Measurements from ENCODE around the gene KIAA0930.

KIAA0930 gene

DNA sequence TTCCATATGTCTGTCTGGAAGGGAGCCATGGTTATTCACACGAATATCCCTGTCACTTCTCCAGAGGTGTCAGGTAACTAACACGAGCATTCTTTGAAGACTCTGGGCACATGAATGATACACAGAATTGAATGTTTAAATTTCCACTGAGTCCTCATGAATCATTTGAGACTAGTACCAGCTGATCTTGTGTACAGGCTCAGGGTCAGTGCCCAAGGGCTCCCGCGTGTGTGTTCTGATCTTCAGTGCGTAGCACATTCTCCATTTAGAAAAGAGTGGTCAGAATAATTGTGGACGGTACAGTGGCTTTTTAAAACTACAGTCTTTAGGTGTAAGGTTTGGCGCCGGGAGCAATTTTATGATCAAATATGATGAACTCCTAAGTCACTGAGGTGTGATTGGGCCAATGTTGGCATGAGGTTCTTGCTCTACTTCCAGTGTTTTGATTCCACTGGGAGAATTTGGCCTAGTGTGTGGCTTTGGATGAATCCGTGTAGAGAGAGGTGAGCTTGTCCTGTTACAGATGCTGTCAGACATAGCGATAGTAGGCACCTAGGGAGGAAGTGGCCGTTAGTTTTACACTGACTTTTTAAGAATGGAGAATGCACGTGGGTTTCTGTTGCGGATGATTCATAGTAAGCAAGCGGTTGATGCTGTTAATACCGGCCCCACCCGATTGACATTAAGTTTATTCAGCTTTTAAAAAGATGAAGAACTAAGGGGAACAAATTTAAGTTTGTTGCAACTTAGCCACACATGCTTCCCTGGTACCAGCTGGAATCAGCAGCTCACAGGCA lies 54.8 kb downstream of the KIAA0930 start:
- Mint-ChIP-seq H3K9me3 (no peaks in the 10 kb centered on the region), H3K27ac (peak overlapping the region; percentile 32), H3K4me3 (peak overlapping the region; percentile 5), H3K36me3 (ENCODE audit: low read depth) (peaks cover 63% of the 10 kb centered on the region), H3K27me3 (ENCODE audit: low read depth) (no peaks in the 10 kb centered on the region), H3K4me1 (ENCODE audit: low read depth) (peaks cover 12% of the 10 kb centered on the region)
- no peak for DNase-seq (ENCODE audit: low spot score)

DNA sequence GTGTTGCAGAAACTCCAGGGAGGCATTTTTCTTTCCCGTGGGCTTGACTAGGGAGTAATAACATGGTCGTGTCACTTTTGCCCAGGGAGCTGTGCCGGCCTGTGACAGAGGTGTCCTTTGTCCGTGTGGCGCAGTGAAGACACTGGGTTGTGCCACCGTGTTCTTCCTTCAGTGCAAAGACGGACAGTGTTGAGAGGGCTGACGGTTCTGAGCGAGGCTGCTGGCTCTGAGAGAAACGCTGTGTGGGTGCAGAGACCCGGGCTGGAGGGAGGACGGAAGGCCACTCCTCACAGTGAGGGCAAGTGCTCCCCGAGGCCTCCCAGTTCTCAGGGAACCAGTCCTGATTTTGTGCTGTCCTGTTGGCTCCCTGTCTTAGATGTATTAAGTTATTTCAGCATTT lies 56.7 kb downstream of the KIAA0930 start:
- no peaks in the 10 kb centered on the region for H3K9me3 Mint-ChIP-seq
- H3K27me3 Mint-ChIP-seq (ENCODE audit: low read depth), result no peaks in the 10 kb centered on the region
- H3K4me1 Mint-ChIP-seq (ENCODE audit: low read depth), result peaks cover 20% of the 10 kb centered on the region
- DNase-seq (ENCODE audit: low spot score), result no peak
- H3K36me3 Mint-ChIP-seq (ENCODE audit: low read depth), result peaks cover 79% of the 10 kb centered on the region
- no peak overlapping the region for H3K27ac Mint-ChIP-seq
- H3K4me3 Mint-ChIP-seq, result no peak overlapping the region

DNA sequence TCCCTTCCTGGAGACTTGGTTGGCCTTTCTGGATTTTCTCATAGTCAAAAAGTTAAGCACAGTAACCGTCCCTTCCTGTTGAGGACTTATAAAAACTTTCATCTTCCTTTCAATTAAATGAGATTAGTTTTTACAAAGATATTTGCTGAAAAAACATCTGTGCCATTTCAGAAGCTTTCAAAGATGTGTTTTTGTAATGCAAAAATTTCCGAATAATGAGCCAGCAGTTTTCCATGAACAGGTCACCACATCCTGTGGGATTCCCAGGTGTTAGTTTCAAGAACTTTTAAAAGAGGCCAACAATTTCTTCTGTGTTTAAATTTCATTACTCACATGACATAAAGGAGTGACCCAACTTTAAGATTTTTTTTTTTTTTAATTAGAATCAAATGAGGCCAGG lies 58.9 kb downstream of the KIAA0930 start:
- no peak for DNase-seq (ENCODE audit: low spot score)
- peaks cover 86% of the 10 kb centered on the region for H3K36me3 Mint-ChIP-seq (ENCODE audit: low read depth)
- no peaks in the 10 kb centered on the region for H3K9me3 Mint-ChIP-seq
- H3K27me3 Mint-ChIP-seq (ENCODE audit: low read depth), result no peaks in the 10 kb centered on the region
- peaks cover 29% of the 10 kb centered on the region for H3K4me1 Mint-ChIP-seq (ENCODE audit: low read depth)
- H3K4me3 Mint-ChIP-seq, result no peak overlapping the region
- peak overlapping the region; percentile 47 for H3K27ac Mint-ChIP-seq

DNA sequence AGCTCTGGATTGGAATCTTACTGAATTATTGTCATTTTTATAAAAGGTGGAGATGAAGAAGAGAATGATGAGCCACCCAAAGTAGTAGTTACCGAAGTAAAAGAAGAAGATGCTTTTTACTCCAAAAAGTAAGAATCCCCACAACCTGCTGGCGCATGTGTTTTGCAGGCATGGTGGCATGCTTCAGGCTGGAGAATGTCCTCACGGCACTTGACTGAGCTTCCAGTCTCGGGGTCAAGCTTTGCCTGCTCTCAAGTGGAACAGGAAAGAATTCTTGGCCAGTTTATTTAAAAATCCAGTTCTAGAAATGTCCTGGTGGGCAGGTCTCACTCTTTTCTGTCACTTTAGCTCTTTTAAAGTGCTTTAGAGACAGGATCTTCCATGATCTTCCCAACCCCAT lies 59.5 kb downstream of the KIAA0930 start:
- Mint-ChIP-seq H3K27ac (no peak overlapping the region), H3K27me3 (ENCODE audit: low read depth) (no peaks in the 10 kb centered on the region), H3K4me3 (no peak overlapping the region), H3K36me3 (ENCODE audit: low read depth) (peaks cover 88% of the 10 kb centered on the region), H3K9me3 (no peaks in the 10 kb centered on the region), H3K4me1 (ENCODE audit: low read depth) (peaks cover 29% of the 10 kb centered on the region)
- no peak for DNase-seq (ENCODE audit: low spot score)

DNA sequence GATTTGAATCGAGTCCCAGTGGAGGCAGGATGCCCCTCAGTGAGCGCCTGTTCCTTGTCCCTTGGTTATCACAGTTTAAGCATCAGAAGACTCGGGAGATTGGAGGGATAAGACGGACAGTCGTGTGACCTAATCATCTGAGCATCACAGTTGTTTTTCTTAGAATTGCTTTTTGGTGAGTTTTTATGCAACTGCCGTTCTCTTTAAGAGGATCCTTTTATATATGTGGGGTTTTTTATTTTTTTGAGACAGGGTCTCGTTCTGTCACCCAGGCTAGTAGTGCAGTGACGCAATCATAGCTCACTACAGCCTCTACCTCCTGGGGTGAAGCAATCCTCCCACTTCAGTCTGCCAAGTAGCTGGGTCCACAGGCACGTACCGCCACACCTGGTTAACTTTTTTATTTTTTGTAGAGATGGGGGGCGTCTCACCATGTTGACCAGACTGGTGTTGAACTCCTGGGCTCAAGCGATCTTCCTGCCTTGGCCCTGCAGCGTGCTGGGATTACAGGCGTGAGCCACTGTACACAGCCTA lies 60.5 kb downstream of the KIAA0930 start:
- no peaks in the 10 kb centered on the region for H3K9me3 Mint-ChIP-seq
- peaks cover 28% of the 10 kb centered on the region for H3K4me1 Mint-ChIP-seq (ENCODE audit: low read depth)
- no peak overlapping the region for H3K27ac Mint-ChIP-seq
- no peaks in the 10 kb centered on the region for H3K27me3 Mint-ChIP-seq (ENCODE audit: low read depth)
- H3K36me3 Mint-ChIP-seq (ENCODE audit: low read depth), result peaks cover 88% of the 10 kb centered on the region
- H3K4me3 Mint-ChIP-seq, result no peak overlapping the region
- no peak for DNase-seq (ENCODE audit: low spot score)

DNA sequence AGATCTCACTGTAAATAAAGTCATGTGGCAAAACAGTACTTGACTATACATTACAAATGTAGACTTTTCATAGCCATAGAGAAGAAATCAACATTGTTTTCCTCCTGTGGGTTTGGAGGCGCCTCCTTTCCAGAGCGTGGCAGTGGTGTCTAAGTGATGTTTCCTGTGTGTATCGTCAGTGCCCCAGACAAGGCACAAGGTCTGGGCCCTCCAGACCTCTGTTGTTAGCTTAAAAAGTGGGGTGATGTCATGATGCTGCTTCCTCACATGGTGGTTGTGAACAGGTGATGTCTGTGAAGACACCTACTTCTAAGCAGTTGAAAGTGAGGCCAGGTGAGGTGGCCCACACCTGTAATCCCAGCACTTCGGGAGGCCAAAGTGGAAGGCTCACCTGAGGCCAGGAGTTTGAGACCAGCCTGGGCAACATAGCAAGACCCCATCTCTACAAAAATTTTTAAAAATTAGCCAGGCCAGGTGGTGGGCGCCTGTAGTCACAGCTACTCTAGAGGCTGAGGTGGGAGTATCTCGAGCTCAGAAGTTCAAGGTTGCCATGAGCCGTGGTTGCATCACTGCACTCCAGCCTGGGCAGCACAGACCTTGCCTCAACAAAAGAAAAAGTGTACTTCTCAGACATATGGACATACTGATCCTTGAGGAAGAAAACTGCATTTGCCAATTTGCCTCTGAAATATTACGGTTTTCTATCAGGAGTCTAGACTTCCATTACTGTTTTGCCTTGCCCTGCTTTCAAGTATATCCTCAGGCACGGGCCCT lies 61.2 kb downstream of the KIAA0930 start:
- Mint-ChIP-seq H3K4me1 (ENCODE audit: low read depth) (peaks cover 35% of the 10 kb centered on the region), H3K9me3 (no peaks in the 10 kb centered on the region), H3K4me3 (no peak overlapping the region), H3K36me3 (ENCODE audit: low read depth) (peaks cover 88% of the 10 kb centered on the region), H3K27me3 (ENCODE audit: low read depth) (no peaks in the 10 kb centered on the region), H3K27ac (peak overlapping the region; percentile 34)
- DNase-seq (ENCODE audit: low spot score), result no peak

DNA sequence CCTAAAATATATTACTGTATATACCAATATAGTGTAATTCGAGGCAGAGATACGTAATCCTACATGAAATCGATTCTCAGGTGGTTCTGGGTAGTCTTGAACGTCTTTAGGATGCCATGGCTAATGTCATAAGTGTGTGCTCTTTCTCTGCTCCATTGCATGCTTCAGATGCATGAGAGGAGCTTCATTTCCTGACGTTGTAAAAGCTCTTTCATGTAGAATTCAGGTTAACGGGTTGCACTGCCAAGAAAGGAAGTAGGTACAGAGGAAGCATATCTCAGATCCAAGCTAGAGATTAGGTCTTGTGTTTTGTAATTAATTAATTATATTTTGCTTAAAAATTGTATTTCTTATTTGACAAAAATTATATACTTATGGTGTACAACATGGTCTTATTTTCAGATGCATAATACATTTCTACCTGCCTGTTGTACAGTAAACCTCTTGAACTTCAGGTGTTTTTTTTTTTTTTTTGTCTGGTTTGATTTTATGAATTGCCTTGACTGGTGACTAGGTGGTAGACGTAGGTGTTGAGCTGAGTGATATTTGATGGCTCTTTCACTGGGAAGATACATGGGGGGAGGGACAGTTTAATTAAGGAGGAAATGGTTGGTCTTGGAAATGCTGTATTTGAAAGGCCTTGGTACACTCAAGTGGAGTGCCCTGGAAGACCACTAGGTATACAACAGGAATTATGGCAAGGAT lies 67.7 kb downstream of the KIAA0930 start:
- peaks cover 87% of the 10 kb centered on the region for H3K36me3 Mint-ChIP-seq (ENCODE audit: low read depth)
- H3K9me3 Mint-ChIP-seq, result no peaks in the 10 kb centered on the region
- peaks cover 69% of the 10 kb centered on the region for H3K4me1 Mint-ChIP-seq (ENCODE audit: low read depth)
- H3K4me3 Mint-ChIP-seq, result peak overlapping the region; percentile 73
- no peaks in the 10 kb centered on the region for H3K27me3 Mint-ChIP-seq (ENCODE audit: low read depth)
- DNase-seq (ENCODE audit: low spot score), result no peak
- peak overlapping the region; percentile 90 for H3K27ac Mint-ChIP-seq

DNA sequence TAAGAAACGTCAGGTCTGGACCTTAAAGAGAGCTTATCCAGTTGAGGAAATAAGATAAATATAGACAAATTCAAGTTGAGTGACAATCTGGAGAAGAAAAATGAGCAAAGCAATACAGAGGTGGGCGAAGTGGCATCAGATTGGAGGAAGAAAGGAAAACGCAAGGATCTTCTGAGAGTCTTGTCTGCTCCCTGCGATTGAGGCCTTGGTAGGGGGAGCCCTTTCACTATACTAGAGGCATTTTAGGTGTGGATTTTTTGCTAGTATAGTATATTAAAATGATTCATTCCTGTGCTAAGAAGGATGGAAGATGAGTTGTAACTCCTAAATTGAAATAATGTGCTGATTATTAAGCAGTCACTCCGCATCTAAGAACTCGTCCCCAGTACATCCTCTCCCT lies 68.9 kb downstream of the KIAA0930 start:
- Mint-ChIP-seq H3K27me3 (ENCODE audit: low read depth) (no peaks in the 10 kb centered on the region), H3K4me1 (ENCODE audit: low read depth) (peaks cover 72% of the 10 kb centered on the region), H3K9me3 (no peaks in the 10 kb centered on the region), H3K36me3 (ENCODE audit: low read depth) (peaks cover 82% of the 10 kb centered on the region), H3K27ac (peak overlapping the region; percentile 66), H3K4me3 (peak overlapping the region; percentile 59)
- DNase-seq (ENCODE audit: low spot score), result no peak

DNA sequence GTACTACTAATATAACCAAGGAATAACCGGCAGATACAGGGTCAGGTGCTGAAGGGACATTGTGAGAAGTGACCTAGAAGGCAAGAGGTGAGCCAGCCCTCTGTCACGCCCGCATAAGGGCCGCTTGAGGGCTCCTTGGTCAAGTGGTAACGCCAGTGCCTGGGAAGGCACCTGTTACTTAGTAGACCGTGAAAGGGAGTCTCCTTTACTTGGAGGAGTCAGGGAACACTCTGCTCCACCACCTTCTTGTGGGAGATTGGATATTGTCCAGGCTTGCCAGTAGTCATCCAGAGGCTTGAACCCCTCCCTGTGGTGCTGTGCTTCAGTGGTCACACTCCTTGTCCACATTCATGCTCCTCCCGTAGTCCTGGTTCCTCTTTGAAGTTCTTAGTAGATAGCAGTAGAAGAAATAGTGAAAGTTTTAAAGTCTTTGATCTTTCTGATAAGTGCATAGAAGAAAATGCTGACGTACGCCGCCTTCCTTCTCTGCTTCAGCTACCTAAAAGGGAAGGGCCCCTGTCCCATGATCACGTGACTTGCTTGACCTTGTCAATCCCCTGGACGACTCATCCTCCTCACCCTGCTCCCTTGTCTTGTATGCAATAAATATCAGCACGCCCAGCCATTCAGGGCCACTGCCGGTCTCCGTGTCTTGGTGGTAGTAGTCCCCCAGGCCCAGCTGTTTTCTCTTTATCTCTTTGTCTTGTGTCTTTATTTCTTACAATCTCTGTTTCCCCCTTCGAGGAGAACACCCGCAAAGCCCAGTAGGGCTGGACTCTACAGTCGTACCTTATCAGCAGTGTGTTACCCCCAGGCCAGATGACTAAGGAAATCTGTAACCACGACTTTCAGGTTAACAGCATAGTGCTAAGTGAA lies 70.9 kb downstream of the KIAA0930 start:
- Mint-ChIP-seq H3K4me3 (peak overlapping the region; percentile 68), H3K9me3 (no peaks in the 10 kb centered on the region), H3K27me3 (ENCODE audit: low read depth) (no peaks in the 10 kb centered on the region), H3K27ac (peak overlapping the region; percentile 89), H3K36me3 (ENCODE audit: low read depth) (peaks cover 76% of the 10 kb centered on the region), H3K4me1 (ENCODE audit: low read depth) (peaks cover 69% of the 10 kb centered on the region)
- DNase-seq (ENCODE audit: low spot score), result peak; percentile 31

DNA sequence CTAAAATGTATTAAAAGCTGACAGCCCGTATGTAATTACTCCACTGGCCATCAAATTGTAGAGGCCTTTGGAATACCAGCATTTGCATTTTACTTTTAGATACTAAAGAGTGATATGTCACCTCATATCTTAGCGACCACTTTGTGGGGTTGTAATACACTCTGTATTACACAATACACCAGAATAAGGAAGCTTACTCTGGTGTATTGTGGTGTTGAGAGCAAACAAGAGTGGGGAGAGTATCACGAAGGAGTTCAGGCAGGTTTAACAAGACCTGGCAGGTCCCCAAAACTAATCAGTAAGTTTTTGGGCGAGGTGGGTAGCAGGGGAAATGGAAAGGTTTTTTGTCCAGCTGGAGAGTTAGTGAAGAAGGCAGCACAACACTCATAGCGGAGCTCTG lies 73.8 kb downstream of the KIAA0930 start:
- Mint-ChIP-seq H3K4me1 (ENCODE audit: low read depth) (peaks cover 53% of the 10 kb centered on the region), H3K27ac (no peak overlapping the region), H3K4me3 (no peak overlapping the region), H3K27me3 (ENCODE audit: low read depth) (no peaks in the 10 kb centered on the region), H3K9me3 (no peaks in the 10 kb centered on the region), H3K36me3 (ENCODE audit: low read depth) (peaks cover 62% of the 10 kb centered on the region)
- DNase-seq (ENCODE audit: low spot score), result no peak

DNA sequence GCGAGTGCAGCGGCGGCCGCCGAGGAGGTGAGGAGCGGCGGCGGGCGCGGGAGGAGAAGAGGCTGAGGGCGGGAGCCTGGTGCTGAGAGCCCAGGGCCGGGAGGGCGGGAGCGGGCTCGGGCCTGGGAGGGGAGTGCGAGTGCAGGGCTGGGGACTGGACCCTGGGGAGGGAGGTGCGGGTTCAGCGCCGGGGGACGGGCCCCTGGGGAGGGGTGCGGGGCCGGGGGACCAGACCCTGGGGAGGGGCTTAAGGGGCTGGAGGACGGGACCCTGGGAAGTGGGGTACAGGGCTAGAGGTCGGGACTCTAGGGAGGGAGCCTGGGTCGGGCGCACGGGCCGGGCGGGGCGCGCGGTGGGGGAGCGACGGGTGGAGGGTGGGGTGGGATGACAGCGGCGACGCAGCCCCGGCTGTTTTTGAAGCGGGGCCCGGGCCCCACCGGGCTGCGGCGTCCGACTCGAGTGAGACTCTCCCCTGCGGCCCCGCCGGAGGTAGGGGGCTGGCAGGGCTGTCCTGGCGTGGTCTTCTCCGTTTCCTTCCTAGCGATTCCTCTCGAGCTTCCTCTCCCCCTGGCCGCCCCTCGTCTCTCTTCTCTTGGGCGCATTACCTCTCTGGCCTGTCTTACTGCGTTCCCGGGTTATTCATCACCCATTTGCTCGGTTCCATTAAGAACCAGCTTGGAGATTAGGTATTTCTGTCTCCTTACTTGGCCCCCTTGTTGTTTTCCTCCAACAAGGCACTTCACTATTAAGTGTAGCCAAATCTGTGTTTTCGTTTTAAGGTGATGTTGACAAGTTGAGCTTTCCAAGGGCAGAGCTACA lies 76.2 kb downstream of the KIAA0930 start:
- H3K36me3 Mint-ChIP-seq (ENCODE audit: low read depth), result peaks cover 44% of the 10 kb centered on the region
- H3K27me3 Mint-ChIP-seq (ENCODE audit: low read depth), result no peaks in the 10 kb centered on the region
- H3K4me1 Mint-ChIP-seq (ENCODE audit: low read depth), result peaks cover 47% of the 10 kb centered on the region
- no peak for DNase-seq (ENCODE audit: low spot score)
- H3K27ac Mint-ChIP-seq, result peak overlapping the region; percentile 92
- H3K9me3 Mint-ChIP-seq, result no peaks in the 10 kb centered on the region
- H3K4me3 Mint-ChIP-seq, result peak overlapping the region; percentile 96

DNA sequence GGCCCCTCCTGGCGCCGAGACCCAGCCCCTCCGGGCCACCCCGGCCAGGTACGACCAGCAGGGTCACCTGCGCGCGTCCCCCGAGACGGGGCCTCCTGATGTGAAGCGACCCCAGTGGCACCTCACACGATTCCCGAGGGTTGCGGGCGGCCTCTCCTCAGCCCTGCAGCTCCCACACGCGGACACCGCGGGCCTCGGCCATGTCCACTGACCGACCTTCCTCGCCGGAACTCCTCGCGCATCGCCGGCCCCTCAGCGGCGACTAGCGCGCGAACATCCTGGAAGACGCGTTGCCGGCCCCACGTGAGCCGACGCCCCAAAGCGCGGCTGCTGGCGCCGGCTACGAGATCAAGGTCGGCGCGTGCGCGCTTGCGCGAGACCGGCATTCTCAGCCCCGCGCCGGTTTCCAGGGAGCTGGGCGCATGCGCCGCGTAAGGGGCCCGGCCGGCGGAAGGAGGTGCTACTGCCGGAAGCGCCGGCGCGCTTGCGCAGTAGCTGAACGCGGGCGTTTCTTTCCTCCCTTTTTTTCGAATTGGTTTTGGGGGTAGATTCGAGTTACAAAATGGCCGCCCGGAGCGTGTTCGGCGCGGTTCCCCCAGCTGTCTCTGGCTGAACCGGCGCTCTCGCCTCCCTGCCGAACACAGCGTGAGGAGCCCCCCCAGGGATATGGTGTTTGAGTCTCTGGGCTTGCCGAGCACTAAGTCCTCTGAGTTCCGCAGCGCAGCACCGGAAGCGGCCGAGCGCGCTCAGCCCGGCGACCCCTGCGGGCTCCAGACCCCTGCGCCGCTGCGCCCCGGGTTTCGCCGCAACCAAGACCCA lies 77.0 kb downstream of the KIAA0930 start, which contains the start of gene NUP50:
NUP50 (plus strand) TSS at position 475 of the 819 bp plus-strand sequence. CDS start 4,253 bp downstream, outside the sequence.
- Mint-ChIP-seq H3K27me3 (ENCODE audit: low read depth) (no peaks in the 10 kb centered on the region), H3K36me3 (ENCODE audit: low read depth) (peaks cover 39% of the 10 kb centered on the region), H3K9me3 (no peaks in the 10 kb centered on the region), H3K4me3 (peak within 1 kb of the TSS; percentile 96), H3K4me1 (ENCODE audit: low read depth) (peaks cover 42% of the 10 kb centered on the region), H3K27ac (peak within 1 kb of the TSS; percentile 92)
- DNase-seq (ENCODE audit: low spot score), result peak; percentile 98

Measured in T-helper 2 cell treated with Interferon-gamma antibody and Interleukin-4, amounts not matched to agents 5 μg/mL and 100 μg/mL, for 36 hours (primary cell).